Measurements from ENCODE around the gene CTNND2.
"Not testable (repeated sequence)": the region's sequence is repeated elsewhere in the genome, so short reads cannot be mapped to it uniquely, and the experiment has no call there.

Gene CTNND2

GRCh38 chr5:11467588-11467987 is 436.7 kb downstream of the CTNND2 start:
- DNase-seq (ENCODE audit: low read depth, low spot score): no peak

- no peak for DNase-seq (ENCODE audit: low read depth, low spot score)
Measured at GRCh38 chr5:11459716-11460115, 444.5 kb downstream of the CTNND2 start.

GRCh38 chr5:11455505-11455904 is 448.7 kb downstream of the CTNND2 start:
- no peak for DNase-seq (ENCODE audit: low read depth, low spot score)

- no peak for DNase-seq (ENCODE audit: low read depth, low spot score)
Measured at GRCh38 chr5:11452852-11453251, 451.4 kb downstream of the CTNND2 start.

- DNase-seq (ENCODE audit: low read depth, low spot score): no peak
Measured at GRCh38 chr5:11449966-11450365, 454.3 kb downstream of the CTNND2 start.

- no peak for DNase-seq (ENCODE audit: low read depth, low spot score)
Measured at GRCh38 chr5:11449217-11449616, 455.0 kb downstream of the CTNND2 start.

GRCh38 chr5:11443831-11444230 is 460.4 kb downstream of the CTNND2 start:
- no peak for DNase-seq (ENCODE audit: low read depth, low spot score)

GRCh38 chr5:11432116-11432515 is 472.1 kb downstream of the CTNND2 start:
- no peak for DNase-seq (ENCODE audit: low read depth, low spot score)

GRCh38 chr5:11429254-11429653 is 475.0 kb downstream of the CTNND2 start:
- no peak for DNase-seq (ENCODE audit: low read depth, low spot score)

GRCh38 chr5:11427569-11427968 is 476.7 kb downstream of the CTNND2 start:
- DNase-seq (ENCODE audit: low read depth, low spot score): no peak

- no peak for DNase-seq (ENCODE audit: low read depth, low spot score)
Measured at GRCh38 chr5:11426442-11426841, 477.8 kb downstream of the CTNND2 start.

GRCh38 chr5:11422342-11422741 is 481.9 kb downstream of the CTNND2 start:
- DNase-seq (ENCODE audit: low read depth, low spot score): no peak

GRCh38 chr5:11420969-11421368 is 483.3 kb downstream of the CTNND2 start:
- DNase-seq (ENCODE audit: low read depth, low spot score): no peak

GRCh38 chr5:11415751-11416150 is 488.5 kb downstream of the CTNND2 start:
- DNase-seq (ENCODE audit: low read depth, low spot score): no peak

- DNase-seq (ENCODE audit: low read depth, low spot score): not testable (repeated sequence)
Measured at GRCh38 chr5:11414732-11415131, 489.5 kb downstream of the CTNND2 start.

- DNase-seq (ENCODE audit: low read depth, low spot score): no peak
Measured at GRCh38 chr5:11411621-11412020, 492.6 kb downstream of the CTNND2 start.

- DNase-seq (ENCODE audit: low read depth, low spot score): no peak
Measured at GRCh38 chr5:11407556-11408145, 496.6 kb downstream of the CTNND2 start.

GRCh38 chr5:11400316-11400715 is 503.9 kb downstream of the CTNND2 start:
- DNase-seq (ENCODE audit: low read depth, low spot score): no peak

- no peak for DNase-seq (ENCODE audit: low read depth, low spot score)
Measured at GRCh38 chr5:11398728-11399127, 505.5 kb downstream of the CTNND2 start.

- DNase-seq (ENCODE audit: low read depth, low spot score): no peak
Measured at GRCh38 chr5:11397549-11397948, 506.7 kb downstream of the CTNND2 start.

GRCh38 chr5:11396917-11397316 is 507.3 kb downstream of the CTNND2 start:
- DNase-seq (ENCODE audit: low read depth, low spot score): no peak

GRCh38 chr5:11394933-11395332 is 509.3 kb downstream of the CTNND2 start:
- DNase-seq (ENCODE audit: low read depth, low spot score): no peak

- DNase-seq (ENCODE audit: low read depth, low spot score): no peak
Measured at GRCh38 chr5:11390291-11390767, 513.9 kb downstream of the CTNND2 start.

GRCh38 chr5:11387382-11387781 is 516.9 kb downstream of the CTNND2 start:
- no peak for DNase-seq (ENCODE audit: low read depth, low spot score)

All from iPS DF 19.7 (cell line).